Left lung (tissue), 10 donors: ENCODE data around the gene TFF1. TPM values are rescaled to one million over a fixed set of nuclear protein-coding genes. Genes with fewer than 3 reads are reported as not detected.

ENCODE experiments used
- ATAC-seq: fragments of 200-7000 bp; cut with Tn5 transposase; one replicate; pipeline ENCODE4 v1.9.1; 2020; ENCODE audit warnings: moderate library complexity
- DNase-seq, 4 donors: peaks; one replicate each; pipeline ENCODE4 v3.0.0-alpha.2; 2013 to 2020
- H3K27ac ChIP-seq, 2 donors: fragments of 200-600 bp; sonication (generic) in 1 of 2; one replicate each; pipeline versions ENCODE4 v1.5.0 to v1.8.0; 2020 to 2021
- H3K27me3 ChIP-seq, 2 donors: fragments of 200-600 bp; sonication (generic) in 1 of 2; one replicate each; pipeline versions ENCODE4 v1.5.0 to v1.8.0; 2020 to 2021
- H3K36me3 ChIP-seq, 2 donors: fragments of 200-600 bp; sonication (generic) in 1 of 2; one replicate each; pipeline versions ENCODE4 v1.5.0 to v1.8.0; 2020 to 2021
- H3K4me1 ChIP-seq, 2 donors: fragments of 200-600 bp; one replicate each; pipeline ENCODE4 v1.8.0; 2021
- H3K4me3 ChIP-seq, 2 donors: fragments of 200-600 bp; sonication (generic) in 1 of 2; one replicate each; pipeline versions ENCODE4 v1.5.0 to v1.8.0; 2020 to 2021; ENCODE audit warnings: mild to moderate bottlenecking in 1 of 2
- H3K9me3 ChIP-seq, 2 donors: fragments of 200-600 bp; sonication (generic) in 1 of 2; one replicate each; pipeline versions ENCODE4 v1.5.0 to v1.8.0; 2020 to 2021
- intact Hi-C, 2 donors: fragments of 100-400 bp; cut with DNase I; formaldehyde crosslinking; loops; one replicate each; pipeline versions ENCODE4 v1.11.2 to v1.14.2; 2022
- polyA plus RNA-seq, 6 donors: library from polyadenylated mRNA; unstranded; fragments of 120-200 nt; gene quantifications; one replicate each; pipeline ENCODE4 v1.2.1, GENCODE V29; 2013; ENCODE audit not compliant: insufficient read length in 6 of 6
- total RNA-seq, 2 donors: library from RNA; stranded (reverse); fragmentation: NEBNext Ultra II Directional; extraction: Animal tissue kit (Norgen Biotek cat#: 25700); gene quantifications; one replicate each; pipeline ENCODE4 v1.2.1, GENCODE V29; 2021
- TF ChIP-seq, protein P1 (sequence below), 2 donors: fragments of 200-600 bp; sonication (generic) in 1 of 2; IDR thresholded peaks; one replicate each; pipeline versions ENCODE4 v1.5.0 to v1.8.0; 2021; ENCODE audit warnings: antibody characterized with exemption in 2 of 2
- donor health status: DM: no; HTN: yes; CAD: no.
- donor health status: DM: no; HTN: no; CAD: no.

Gene TFF1
- total and polyA plus RNA-seq, 8 donors, result not detected

DNA sequence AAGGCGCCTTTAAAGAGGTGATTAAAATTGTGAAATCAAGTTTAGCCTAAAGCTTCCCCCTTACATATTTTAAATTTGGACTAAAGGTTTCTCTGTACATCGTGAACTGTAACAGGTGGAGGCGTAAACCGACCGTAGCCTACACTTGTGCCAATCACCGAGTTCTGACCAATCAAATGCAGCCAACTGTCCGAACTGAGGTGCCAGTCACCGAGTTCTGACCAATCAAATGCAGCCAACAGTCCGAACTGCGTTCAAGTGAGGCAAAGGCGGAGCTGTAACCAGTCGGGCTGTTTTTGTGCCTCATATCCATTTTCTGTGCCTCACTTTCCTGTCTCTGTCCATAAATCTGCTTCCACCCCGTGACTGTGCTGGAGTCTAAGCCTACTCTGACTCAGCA lies 7.4 kb downstream of the TFF1 start:
- TF ChIP-seq, protein P1, sequence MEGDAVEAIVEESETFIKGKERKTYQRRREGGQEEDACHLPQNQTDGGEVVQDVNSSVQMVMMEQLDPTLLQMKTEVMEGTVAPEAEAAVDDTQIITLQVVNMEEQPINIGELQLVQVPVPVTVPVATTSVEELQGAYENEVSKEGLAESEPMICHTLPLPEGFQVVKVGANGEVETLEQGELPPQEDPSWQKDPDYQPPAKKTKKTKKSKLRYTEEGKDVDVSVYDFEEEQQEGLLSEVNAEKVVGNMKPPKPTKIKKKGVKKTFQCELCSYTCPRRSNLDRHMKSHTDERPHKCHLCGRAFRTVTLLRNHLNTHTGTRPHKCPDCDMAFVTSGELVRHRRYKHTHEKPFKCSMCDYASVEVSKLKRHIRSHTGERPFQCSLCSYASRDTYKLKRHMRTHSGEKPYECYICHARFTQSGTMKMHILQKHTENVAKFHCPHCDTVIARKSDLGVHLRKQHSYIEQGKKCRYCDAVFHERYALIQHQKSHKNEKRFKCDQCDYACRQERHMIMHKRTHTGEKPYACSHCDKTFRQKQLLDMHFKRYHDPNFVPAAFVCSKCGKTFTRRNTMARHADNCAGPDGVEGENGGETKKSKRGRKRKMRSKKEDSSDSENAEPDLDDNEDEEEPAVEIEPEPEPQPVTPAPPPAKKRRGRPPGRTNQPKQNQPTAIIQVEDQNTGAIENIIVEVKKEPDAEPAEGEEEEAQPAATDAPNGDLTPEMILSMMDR (IDR thresholded peaks at IDR 0.05), result no peak
- Histone ChIP-seq H3K4me3 (no peak overlapping the region), H3K27me3 (peaks cover 0 to 16% of the 10 kb centered on the region in 2 donors), H3K36me3 (no peaks in the 10 kb centered on the region), H3K4me1 (no peaks in the 10 kb centered on the region), H3K27ac (no peak overlapping the region), H3K9me3 (peaks cover 0 to 18% of the 10 kb centered on the region in 2 donors)
- DNase-seq (no peak), ATAC-seq (no peak)
- intact Hi-C loops, result no loop called here

DNA sequence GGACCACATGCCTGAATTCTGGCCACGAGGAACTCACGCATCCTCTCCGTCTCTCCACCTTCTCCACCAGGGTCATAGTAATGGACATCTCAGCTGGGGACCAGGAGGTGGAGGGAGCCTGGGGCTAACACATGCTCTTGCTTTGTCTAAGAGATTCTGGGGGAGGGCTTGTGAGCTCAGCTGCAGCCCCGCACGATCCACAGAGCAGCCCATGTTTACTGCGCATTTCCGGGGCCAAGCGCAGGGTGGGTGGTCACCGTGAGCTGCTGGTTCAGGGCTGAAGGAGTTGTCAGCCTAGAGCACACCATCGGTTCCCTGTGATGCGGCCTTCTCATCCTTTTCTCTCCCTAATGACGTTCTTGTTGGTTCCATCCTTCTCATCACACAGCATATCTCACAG lies 8.1 kb downstream of the TFF1 start:
- Histone ChIP-seq H3K9me3 (peaks cover 0 to 18% of the 10 kb centered on the region in 2 donors), H3K36me3 (no peaks in the 10 kb centered on the region), H3K4me1 (no peaks in the 10 kb centered on the region), H3K4me3 (no peak overlapping the region), H3K27ac (no peak overlapping the region), H3K27me3 (peaks cover 0 to 11% of the 10 kb centered on the region in 2 donors)
- no peak for ATAC-seq
- intact Hi-C loops, result no loop called here
- peak in 1 of 4 donors; percentile 3 for DNase-seq
- TF ChIP-seq, protein P1 (IDR thresholded peaks at IDR 0.05), result no peak

DNA sequence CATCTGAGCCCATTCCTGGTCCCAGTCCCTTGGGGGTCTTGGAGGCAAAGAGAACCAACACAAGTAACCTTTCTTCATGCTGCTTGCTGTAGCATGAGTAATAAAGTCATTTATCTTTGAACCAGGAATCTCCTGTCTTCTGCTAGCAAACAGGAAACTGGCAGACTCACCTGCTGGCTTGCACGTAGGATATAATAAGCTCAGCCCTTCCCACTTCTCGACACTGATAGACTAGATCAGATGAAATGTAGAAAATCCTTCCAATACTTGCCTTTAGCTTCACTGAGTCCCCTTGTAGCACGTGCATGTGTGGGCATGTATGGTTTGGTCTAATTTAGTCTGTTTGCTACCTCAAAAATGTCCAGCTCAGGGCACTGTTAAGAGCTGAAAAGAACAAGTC lies 9.0 kb downstream of the TFF1 start:
- Histone ChIP-seq H3K36me3 (no peaks in the 10 kb centered on the region), H3K9me3 (peaks cover 0 to 18% of the 10 kb centered on the region in 2 donors), H3K27ac (no peak overlapping the region), H3K4me3 (no peak overlapping the region), H3K4me1 (no peaks in the 10 kb centered on the region), H3K27me3 (peaks cover 0 to 3% of the 10 kb centered on the region in 2 donors)
- no peak for ATAC-seq
- DNase-seq, result peak in 1 of 4 donors; percentile 12
- TF ChIP-seq, protein P1 (IDR thresholded peaks at IDR 0.05), result no peak
- intact Hi-C loops, result no loop called here

DNA sequence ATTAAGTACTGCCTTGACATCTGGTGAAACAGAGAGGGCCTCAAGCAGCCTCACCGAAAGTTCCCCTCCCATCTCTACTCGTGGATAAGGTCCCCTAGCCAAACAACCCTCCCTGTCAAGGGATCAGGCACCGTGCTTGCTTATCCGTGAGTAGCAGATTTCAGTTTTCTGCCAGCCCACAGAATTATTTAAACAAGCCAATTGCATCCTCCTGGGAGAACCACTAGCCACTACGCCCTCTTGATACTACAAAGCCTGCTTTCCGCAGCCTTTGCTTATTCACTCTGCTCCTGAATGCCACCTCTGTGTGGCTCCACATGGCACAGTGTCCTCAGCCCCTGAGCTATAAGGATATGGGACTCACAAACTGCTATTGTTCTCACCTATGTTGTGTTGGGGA lies 9.7 kb downstream of the TFF1 start:
- intact Hi-C loops, result no loop called here
- TF ChIP-seq, protein P1 (IDR thresholded peaks at IDR 0.05), result no peak
- Histone ChIP-seq H3K27me3 (no peaks in the 10 kb centered on the region), H3K27ac (no peak overlapping the region), H3K4me3 (no peak overlapping the region), H3K4me1 (no peaks in the 10 kb centered on the region), H3K36me3 (no peaks in the 10 kb centered on the region), H3K9me3 (peaks cover 0 to 18% of the 10 kb centered on the region in 2 donors)
- no peak for ATAC-seq
- DNase-seq, result no peak

DNA sequence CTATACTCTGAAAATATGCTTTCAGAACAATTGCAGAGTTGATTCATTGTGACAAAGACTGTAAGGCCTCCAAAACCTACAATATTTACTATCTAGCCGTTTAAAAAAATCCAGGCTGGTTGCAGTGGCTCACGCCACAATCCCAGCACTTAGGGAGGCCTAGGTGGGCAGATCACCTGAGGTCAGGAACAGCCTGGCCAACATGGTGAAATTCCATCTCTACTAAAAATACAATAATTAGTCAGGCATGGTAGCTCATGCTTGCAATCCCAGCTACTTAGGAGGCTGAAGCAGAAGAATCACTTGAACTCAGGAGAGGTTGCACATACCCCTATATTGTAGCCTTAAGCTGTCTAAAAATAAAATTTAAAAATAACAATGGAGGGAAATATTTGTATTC lies 10.3 kb downstream of the TFF1 start:
- DNase-seq, result no peak
- H3K36me3 ChIP-seq, result no peaks in the 10 kb centered on the region
- no peaks in the 10 kb centered on the region for H3K4me1 ChIP-seq
- intact Hi-C loops, result no loop called here
- TF ChIP-seq, protein P1 (IDR thresholded peaks at IDR 0.05), result no peak
- H3K27ac ChIP-seq, result no peak overlapping the region
- no peaks in the 10 kb centered on the region for H3K27me3 ChIP-seq
- no peak for ATAC-seq
- peaks cover 0 to 18% of the 10 kb centered on the region in 2 donors for H3K9me3 ChIP-seq
- no peak overlapping the region for H3K4me3 ChIP-seq
